Measurements from ENCODE around the gene PLEKHM3. TPM values are rescaled to one million over a fixed set of nuclear protein-coding genes. Genes with fewer than 3 reads are reported as not detected.

The PLEKHM3 gene
- total RNA-seq, 1 donor from 2014 or later = 19.5 TPM

GRCh38 chr2:207867905-207868304 lies 157.4 kb downstream of the PLEKHM3 start:
- H3K36me3 ChIP-seq = no peaks in the 10 kb centered on the region

GRCh38 chr2:207867056-207867455 lies 158.3 kb downstream of the PLEKHM3 start:
- Mint-ChIP-seq H3K4me1 (peaks cover 2% of the 10 kb centered on the region), H3K27ac (no peak overlapping the region), H3K4me3 (no peak overlapping the region), H3K36me3 (no peaks in the 10 kb centered on the region), H3K9me3 (no peaks in the 10 kb centered on the region), H3K27me3 (ENCODE audit: insufficient read depth, low read depth) (no peaks in the 10 kb centered on the region)
- Histone ChIP-seq H3K4me1 (peaks cover 15% of the 10 kb centered on the region), H3K27ac (no peak overlapping the region), H3F3A (ENCODE audit: low read depth) (peaks cover 7% of the 10 kb centered on the region), H2AFZ (replicated peaks) (no peak overlapping the region), H3K4me2 (no peak overlapping the region), H3K4me3 (no peak overlapping the region), H3K27me3 (no peaks in the 10 kb centered on the region), H3K9ac (no peak overlapping the region), H3K79me2 (ENCODE audit: low read depth) (no peaks in the 10 kb centered on the region), H3K9me3 (ENCODE audit: low read depth) (no peaks in the 10 kb centered on the region), H4K20me1 (ENCODE audit: low read depth) (no peaks in the 10 kb centered on the region), H3K36me3 (no peaks in the 10 kb centered on the region)
- DNase-seq (ENCODE audit: low spot score) = no peak
- TF ChIP-seq EZH2phosphoT487 (IDR thresholded peaks at IDR 0.05) (no peak), EZH2 (IDR thresholded peaks at IDR 0.05) (no peak), CTCF (IDR thresholded peaks at IDR 0.05) (no peak)

More at GRCh38 chr2:207867905-207868304, 157.4 kb downstream of the PLEKHM3 start:
- no peak overlapping the region for H3K27ac Mint-ChIP-seq
- TF ChIP-seq EZH2phosphoT487 (IDR thresholded peaks at IDR 0.05) (no peak), CTCF (IDR thresholded peaks at IDR 0.05) (no peak), EZH2 (IDR thresholded peaks at IDR 0.05) (no peak)
- H3K4me3 Mint-ChIP-seq = no peak overlapping the region
- no peaks in the 10 kb centered on the region for H4K20me1 ChIP-seq (ENCODE audit: low read depth)
- H3K27ac ChIP-seq = no peak overlapping the region
- no peaks in the 10 kb centered on the region for H3K27me3 ChIP-seq
- no peaks in the 10 kb centered on the region for H3K79me2 ChIP-seq (ENCODE audit: low read depth)
- DNase-seq (ENCODE audit: low spot score) = no peak
- no peaks in the 10 kb centered on the region for H3K9me3 ChIP-seq (ENCODE audit: low read depth)
- no peaks in the 10 kb centered on the region for H3K27me3 Mint-ChIP-seq (ENCODE audit: insufficient read depth, low read depth)
- no peak overlapping the region for H3K9ac ChIP-seq
- peaks cover 23% of the 10 kb centered on the region for H3K4me1 ChIP-seq
- H3K4me2 ChIP-seq = no peak overlapping the region
- H3K4me3 ChIP-seq = no peak overlapping the region
- H3K9me3 Mint-ChIP-seq = no peaks in the 10 kb centered on the region
- no peaks in the 10 kb centered on the region for H3K36me3 Mint-ChIP-seq
- H3F3A ChIP-seq (ENCODE audit: low read depth) = peaks cover 14% of the 10 kb centered on the region
- peaks cover 2% of the 10 kb centered on the region for H3K4me1 Mint-ChIP-seq
- H2AFZ ChIP-seq (replicated peaks) = no peak overlapping the region

- Histone ChIP-seq H3K36me3 (no peaks in the 10 kb centered on the region), H3K27ac (no peak overlapping the region), H3K4me1 (peaks cover 19% of the 10 kb centered on the region), H4K20me1 (ENCODE audit: low read depth) (no peaks in the 10 kb centered on the region), H3K9me3 (ENCODE audit: low read depth) (no peaks in the 10 kb centered on the region), H3K4me2 (no peak overlapping the region), H3F3A (ENCODE audit: low read depth) (peaks cover 11% of the 10 kb centered on the region), H2AFZ (replicated peaks) (no peak overlapping the region), H3K79me2 (ENCODE audit: low read depth) (no peaks in the 10 kb centered on the region), H3K9ac (no peak overlapping the region), H3K4me3 (no peak overlapping the region), H3K27me3 (no peaks in the 10 kb centered on the region)
- Mint-ChIP-seq H3K27me3 (ENCODE audit: insufficient read depth, low read depth) (no peaks in the 10 kb centered on the region), H3K36me3 (peaks cover under 1% of the 10 kb centered on the region), H3K4me3 (no peak overlapping the region), H3K9me3 (no peaks in the 10 kb centered on the region), H3K27ac (no peak overlapping the region), H3K4me1 (no peaks in the 10 kb centered on the region)
- DNase-seq (ENCODE audit: low spot score) = no peak
- TF ChIP-seq CTCF (IDR thresholded peaks at IDR 0.05) (no peak), EZH2phosphoT487 (IDR thresholded peaks at IDR 0.05) (no peak), EZH2 (IDR thresholded peaks at IDR 0.05) (no peak)
Observed at GRCh38 chr2:207865210-207865609, 160.1 kb downstream of the PLEKHM3 start.
